Body of pancreas (tissue), 4 donors: ENCODE measurements around the gene ZNF638. TPM values are rescaled to one million over a fixed set of nuclear protein-coding genes. Genes with fewer than 3 reads are reported as not detected.

ENCODE experiments used
- ATAC-seq: fragments of 150-250 bp; one replicate; pipeline ENCODE4 v1.9.1; 2016
- DNase-seq, 4 donors: peaks; one replicate each; pipeline ENCODE4 v3.0.0-alpha.2; 2019
- H3K27ac ChIP-seq, 4 donors: fragments of 200-600 bp; sonication (generic); 1 replicate in 3 of 4; 2 replicates in 1 of 4; pipeline versions ENCODE4 v1.5.1 to v1.6.1; 2016 to 2019; ENCODE audit warnings: mild to moderate bottlenecking in 1 of 4, mixed read lengths in 1 of 4, moderate library complexity in 1 of 4
- H3K27me3 ChIP-seq, 2 donors: fragments of 200-600 bp; sonication (generic); one replicate each; pipeline ENCODE4 v1.6.0; 2016; ENCODE audit warnings: mild to moderate bottlenecking in 1 of 2
- H3K36me3 ChIP-seq, 2 donors: fragments of 200-600 bp; sonication (generic); replicated peaks in 1 of 2; 2 replicates each; pipeline ENCODE4 v1.5.1; 2016; ENCODE audit warnings: low read depth in 2 of 2; ENCODE audit not compliant: insufficient read depth in 1 of 2
- H3K4me1 ChIP-seq: fragments of 200-600 bp; sonication (generic); one replicate; pipeline ENCODE4 v1.6.0; 2016
- H3K4me3 ChIP-seq, 2 donors: fragments of 200-600 bp; sonication (generic); 1 replicate in 1 of 2; 2 replicates in 1 of 2; pipeline ENCODE4 v1.5.1; 2016 to 2019
- H3K9me3 ChIP-seq, 3 donors: fragments of 200-600 bp; sonication (generic); 1 replicate in 2 of 3; 2 replicates in 1 of 3; pipeline ENCODE4 v1.5.1; 2016
- CTCF ChIP-seq, 7 experiments: fragments of 450-650 bp in 4 of 7; fragments of 200-600 bp in 3 of 7; sonication (generic) in 3 of 7; IDR thresholded peaks; one replicate each; pipeline ENCODE4 v1.5.1; 2016 to 2019; ENCODE audit warnings: antibody characterized with exemption in 7 of 7
- POLR2A ChIP-seq, 3 donors: fragments of 450-650 bp; IDR thresholded peaks; one replicate each; pipeline ENCODE4 v1.6.1; 2016; ENCODE audit warnings: antibody characterized with exemption in 3 of 3, mild to moderate bottlenecking in 2 of 3
- WGBS, 2 donors: methylation state at CpG; one replicate each; pipeline ENCODE4 v1.1.5; 2017; 5-methylcytosine and 5-hydroxymethylcytosine counted together
- intact Hi-C: fragments of 100-400 bp; cut with DNase I; formaldehyde crosslinking; loops from one replicate; pipeline ENCODE4 v1.15.1; 2023
- total RNA-seq, 2 donors: library from RNA; depleted of rRNA; stranded (reverse); fragments of >200 nt; gene quantifications; one replicate each; pipeline ENCODE4 v1.1.0, GENCODE V29; 2016

Gene ZNF638
- total RNA-seq, 2 donors from 2014 or later: 108 to 146 TPM

GRCh38 chr2:71339685-71340084 lies 8.1 kb downstream of the ZNF638 start:
- Histone ChIP-seq H3K36me3 (no peaks in the 10 kb centered on the region), H3K4me1 (peaks cover 69% of the 10 kb centered on the region), H3K27ac (no peak overlapping the region), H3K27me3 (no peaks in the 10 kb centered on the region), H3K9me3 (no peaks in the 10 kb centered on the region), H3K4me3 (no peak overlapping the region)
- WGBS, 2 donors: 86 to 89% methylated on average over 2 of the region's 2 CpGs
- TF ChIP-seq CTCF (IDR thresholded peaks at IDR 0.05): no peak
- TF ChIP-seq POLR2A (IDR thresholded peaks at IDR 0.05): no peak
- ATAC-seq: no peak
- no peak for DNase-seq
- intact Hi-C loops: no loop called here

GRCh38 chr2:71340176-71340575 lies 8.6 kb downstream of the ZNF638 start:
- Histone ChIP-seq H3K4me1 (peaks cover 65% of the 10 kb centered on the region), H3K27me3 (no peaks in the 10 kb centered on the region), H3K4me3 (no peak overlapping the region), H3K9me3 (no peaks in the 10 kb centered on the region), H3K36me3 (no peaks in the 10 kb centered on the region), H3K27ac (no peak overlapping the region)
- intact Hi-C loops: no loop called here
- WGBS, 2 donors: 5 to 22% methylated on average over 3 of the region's 3 CpGs
- TF ChIP-seq POLR2A (IDR thresholded peaks at IDR 0.05): no peak
- no peak for ATAC-seq
- no peak for DNase-seq

- ATAC-seq (peak; percentile 59), DNase-seq (no peak)
- no peaks in the 10 kb centered on the region for H3K27me3 ChIP-seq
- no peaks in the 10 kb centered on the region for H3K9me3 ChIP-seq
- H3K4me1 ChIP-seq: peaks cover 51% of the 10 kb centered on the region
- TF ChIP-seq CTCF (IDR thresholded peaks at IDR 0.05) (no peak), POLR2A (IDR thresholded peaks at IDR 0.05) (no peak)
- H3K4me3 ChIP-seq: no peak overlapping the region
- H3K36me3 ChIP-seq: no peaks in the 10 kb centered on the region
- peak overlapping the region in 1 of 4 donors; percentile 12 for H3K27ac ChIP-seq
- whole genome bisulfite sequencing, 2 donors: 30 to 32% methylated on average over 4 of the region's 4 CpGs
- intact Hi-C loops: no loop called here
Observed at GRCh38 chr2:71341645-71342044, 10.1 kb downstream of the ZNF638 start.

GRCh38 chr2:71346065-71346464 lies 14.5 kb downstream of the ZNF638 start:
- no peak overlapping the region for H3K4me3 ChIP-seq
- DNase-seq: no peak
- peaks cover 0 to 10% of the 10 kb centered on the region in 2 donors for H3K36me3 ChIP-seq
- H3K4me1 ChIP-seq: peaks cover 16% of the 10 kb centered on the region
- no peaks in the 10 kb centered on the region for H3K27me3 ChIP-seq
- intact Hi-C loops: no loop called here
- TF ChIP-seq CTCF (IDR thresholded peaks at IDR 0.05) (no peak), POLR2A (IDR thresholded peaks at IDR 0.05) (no peak)
- ATAC-seq: no peak
- WGBS, 2 donors: 94 to 97% methylated on average over 2 of the region's 2 CpGs
- no peaks in the 10 kb centered on the region for H3K9me3 ChIP-seq
- H3K27ac ChIP-seq: no peak overlapping the region

- TF ChIP-seq POLR2A (IDR thresholded peaks at IDR 0.05): no peak
- TF ChIP-seq CTCF (IDR thresholded peaks at IDR 0.05): no peak
- DNase-seq: no peak
Observed at GRCh38 chr2:71347517-71347916, 15.9 kb downstream of the ZNF638 start.

More at GRCh38 chr2:71347517-71347916, 15.9 kb downstream of the ZNF638 start:
- H3K4me3 ChIP-seq: no peak overlapping the region
- no peaks in the 10 kb centered on the region for H3K9me3 ChIP-seq
- H3K27me3 ChIP-seq: no peaks in the 10 kb centered on the region
- no peak overlapping the region for H3K27ac ChIP-seq
- ATAC-seq: no peak
- intact Hi-C loops: no loop called here
- H3K36me3 ChIP-seq: peaks cover 0 to 10% of the 10 kb centered on the region in 2 donors
- H3K4me1 ChIP-seq: peaks cover 10% of the 10 kb centered on the region
